HepG2 (cell line): ENCODE measurements around the gene THEM4. TPM values are rescaled to one million over a fixed set of nuclear protein-coding genes. Genes with fewer than 3 reads are reported as not detected.

ENCODE experiments used
- AFF4 ChIP-seq: sonication (generic); formaldehyde crosslinking; IDR thresholded peaks from 2 replicates; pipeline ENCODE4 v1.4.0; 2020; ENCODE audit warnings: missing genetic modification reagents
- BCL6 ChIP-seq: IDR thresholded peaks from 2 replicates; pipeline ENCODE4 v1.6.1; 2016; ENCODE audit warnings: missing genetic modification reagents, missing compliant biosample characterization
- CBFB ChIP-seq: sonication (generic); formaldehyde crosslinking; IDR thresholded peaks from 2 replicates; pipeline ENCODE4 v1.4.0; 2020; ENCODE audit warnings: missing genetic modification reagents
- DRAP1 ChIP-seq: IDR thresholded peaks from 2 replicates; pipeline ENCODE4 v1.6.1; 2016; ENCODE audit warnings: missing genetic modification reagents, missing compliant biosample characterization
- MNT ChIP-seq: fragments of 450-650 bp; IDR thresholded peaks from 2 replicates; pipeline ENCODE4 v1.6.1; 2016
- NFYB ChIP-seq: sonication (generic); formaldehyde crosslinking; IDR thresholded peaks from 2 replicates; pipeline ENCODE4 v1.4.0; 2020; ENCODE audit warnings: missing genetic modification reagents
- PTBP1 ChIP-seq: fragments of 200-400 bp; formaldehyde crosslinking; IDR thresholded peaks from 2 replicates; pipeline ENCODE4 v1.6.1; 2018; ENCODE audit warnings: low read length, low read depth; ENCODE audit not compliant: poor library complexity, severe bottlenecking
- RARA ChIP-seq: IDR thresholded peaks from 2 replicates; pipeline ENCODE4 v1.6.1; 2016; ENCODE audit warnings: missing genetic modification reagents, missing compliant biosample characterization
- RORA ChIP-seq: sonication (generic); formaldehyde crosslinking; IDR thresholded peaks from 2 replicates; pipeline ENCODE4 v1.5.0; 2020; ENCODE audit warnings: mild to moderate bottlenecking, missing genetic modification reagents, moderate library complexity
- TFDP1 ChIP-seq: IDR thresholded peaks from 2 replicates; pipeline ENCODE4 v1.6.1; 2016; ENCODE audit warnings: missing compliant biosample characterization, missing genetic modification reagents, borderline replicate concordance
- TRIM22 ChIP-seq: fragments of 450-650 bp; IDR thresholded peaks from 2 replicates; pipeline ENCODE4 v1.6.1; 2017
- ZNF503 ChIP-seq: sonication (generic); formaldehyde crosslinking; IDR thresholded peaks from 2 replicates; pipeline ENCODE4 v1.4.0; 2020; ENCODE audit warnings: missing genetic modification reagents
- ZNF652 ChIP-seq: IDR thresholded peaks from 2 replicates; pipeline ENCODE4 v1.6.1; 2016; ENCODE audit warnings: low read depth, borderline replicate concordance
- ZNF713 ChIP-seq: sonication (generic); formaldehyde crosslinking; IDR thresholded peaks from 2 replicates; pipeline ENCODE4 v1.4.0; 2020; ENCODE audit warnings: mild to moderate bottlenecking, missing genetic modification reagents
- ZSCAN9 ChIP-seq: IDR thresholded peaks from 2 replicates; pipeline ENCODE4 v1.6.1; 2016; ENCODE audit warnings: borderline replicate concordance
- polyA plus RNA-seq, 8 experiments: library from polyadenylated mRNA; depleted of rRNA in 3 of 8; stranded (reverse) in 7 of 8; unstranded in 1 of 8; fragments of >200 nt; fragmentation: Illumina TruSeq in 4 of 8; extraction: Trizol in 4 of 8; gene quantifications; 2 replicates each; pipeline versions ENCODE4 v1.2.1 to v1.2.3, GENCODE V29; 2011 to 2016; ENCODE audit warnings: low read depth in 4 of 8, missing spikeins in 1 of 8, mixed read lengths in 1 of 8; ENCODE audit not compliant: insufficient read depth in 1 of 8
- total RNA-seq, 5 experiments: library from RNA; depleted of rRNA; stranded (reverse); fragments of >200 nt; fragmentation: Illumina TruSeq; extraction: Trizol; gene quantifications; 2 replicates each; pipeline ENCODE4 v1.2.3, GENCODE V29; 2016; ENCODE audit warnings: low read depth in 1 of 5

The THEM4 gene
- total and polyA plus RNA-seq, 2 of the 13 experiments (the other 11 are each of a cell fraction or from before 2014, with no cell fraction given) = 10.9 to 13.9 TPM

- TF ChIP-seq ZNF503 (CRISPR knock-in tag) (peak; percentile 51; the same call in 1 of the 2 replicates), BCL6 (CRISPR knock-in tag) (peak; percentile 46; the same call in 1 of the 2 replicates), AFF4 (CRISPR knock-in tag) (no peak), ZSCAN9 (CRISPR knock-in tag) (peak; percentile 24), RORA (0 out of 2 replicates have a peak, but pooled peaks have one; percentile 25), TFDP1 (CRISPR knock-in tag) (peak; percentile 82), TRIM22 (no peak), RARA (CRISPR knock-in tag) (peak; percentile 13; the same call in 1 of the 2 replicates), ZNF652 (CRISPR knock-in tag) (peak; percentile 94), PTBP1 (peak; percentile 89), ZNF713 (CRISPR knock-in tag) (no peak), NFYB (CRISPR knock-in tag) (peak; percentile 58), DRAP1 (CRISPR knock-in tag) (peak; percentile 93), MNT (peak; percentile 40; the same call in 1 of the 2 replicates), CBFB (CRISPR knock-in tag) (peak; percentile 85; the same call in 1 of the 2 replicates)
These were observed at the start of gene THEM4 (continued) for GRCh38 chr1:151909167-151910149.
